Naive B cell (primary cell): ENCODE data around the gene GDF2. TPM values are rescaled to one million over a fixed set of nuclear protein-coding genes. Genes with fewer than 3 reads are reported as not detected.
A peak's percentile ranks its signal among the peaks of the same experiment; 100 is the strongest.

Experiments
- ATAC-seq, 2 donors: fragments of 150-1000 bp; cut with Tn5 transposase; 2 replicates each; pipeline ENCODE4 v1.10.0; 2021; ENCODE audit warnings: low read depth in 2 of 2, mild to moderate bottlenecking in 2 of 2, moderate library complexity in 2 of 2
- DNase-seq: peaks from one replicate; pipeline ENCODE4 v3.0.0; 2022
- H3K27ac Mint-ChIP-seq, 6 donors: one replicate each; pipeline ENCODE4 v1.8.0; 2020 to 2022; ENCODE audit warnings: mild to moderate bottlenecking in 6 of 6, mixed read lengths in 6 of 6, moderate library complexity in 5 of 6, inconsistent platforms in 2 of 6
- H3K27me3 Mint-ChIP-seq, 3 donors: one replicate each; pipeline ENCODE4 v1.8.0; 2021 to 2022; ENCODE audit warnings: mixed read lengths in 3 of 3, mild to moderate bottlenecking in 1 of 3
- H3K36me3 Mint-ChIP-seq, 2 donors: one replicate each; pipeline ENCODE4 v1.8.0; 2020 to 2022; ENCODE audit warnings: mixed read lengths in 2 of 2, inconsistent platforms in 1 of 2, mild to moderate bottlenecking in 1 of 2
- H3K4me1 Mint-ChIP-seq, 3 donors: one replicate each; pipeline ENCODE4 v1.8.0; 2020 to 2022; ENCODE audit warnings: mixed read lengths in 3 of 3, inconsistent platforms in 1 of 3, mild to moderate bottlenecking in 1 of 3, moderate library complexity in 1 of 3
- H3K4me3 Mint-ChIP-seq, 8 donors: one replicate each; pipeline ENCODE4 v1.8.0; 2020 to 2022; ENCODE audit warnings: mild to moderate bottlenecking in 8 of 8, mixed read lengths in 8 of 8, moderate library complexity in 8 of 8, inconsistent platforms in 2 of 8
- H3K9me3 Mint-ChIP-seq, 7 donors: one replicate each; pipeline ENCODE4 v1.8.0; 2020 to 2022; ENCODE audit warnings: mixed read lengths in 7 of 7, mild to moderate bottlenecking in 5 of 7, inconsistent platforms in 2 of 7, moderate library complexity in 1 of 7
- polyA plus RNA-seq, 6 donors: library from polyadenylated mRNA; unstranded; fragments of 300-500 nt; fragmentation: Illumina TruSeq; gene quantifications; one replicate each; pipeline ENCODE4 v1.2.3, GENCODE V29; 2021; ENCODE audit warnings: low read depth in 6 of 6

The GDF2 gene
- polyA plus RNA-seq, 6 donors from 2014 or later, result not detected

- DNase-seq, result no peak
- no peak for ATAC-seq
- H3K36me3 Mint-ChIP-seq, result no peaks in the 10 kb centered on the region
- H3K27me3 Mint-ChIP-seq, result no peaks in the 10 kb centered on the region
- no peak overlapping the region for H3K4me3 Mint-ChIP-seq
- H3K9me3 Mint-ChIP-seq, result no peaks in the 10 kb centered on the region
- H3K4me1 Mint-ChIP-seq, result no peaks in the 10 kb centered on the region
- peak overlapping the region in 1 of 6 donors; percentile 19 for H3K27ac Mint-ChIP-seq
These were observed 26.6 kb downstream of the GDF2 start for GRCh38 chr10:47348661-47349470.

- Mint-ChIP-seq H3K27me3 (no peaks in the 10 kb centered on the region), H3K9me3 (no peaks in the 10 kb centered on the region), H3K27ac (no peak overlapping the region), H3K4me3 (no peak overlapping the region), H3K36me3 (no peaks in the 10 kb centered on the region), H3K4me1 (no peaks in the 10 kb centered on the region)
- DNase-seq (no peak), ATAC-seq (no peak)
These were observed 27.3 kb downstream of the GDF2 start for GRCh38 chr10:47349516-47349915.

GRCh38 chr10:47349941-47350371 is 27.7 kb downstream of the GDF2 start:
- no peaks in the 10 kb centered on the region for H3K4me1 Mint-ChIP-seq

GRCh38 chr10:47350671-47351640 is 28.7 kb downstream of the GDF2 start:
- ATAC-seq (no peak), DNase-seq (no peak)
- no peaks in the 10 kb centered on the region for H3K27me3 Mint-ChIP-seq
- no peaks in the 10 kb centered on the region for H3K4me1 Mint-ChIP-seq
- H3K4me3 Mint-ChIP-seq, result no peak overlapping the region
- no peak overlapping the region for H3K27ac Mint-ChIP-seq
- no peaks in the 10 kb centered on the region for H3K9me3 Mint-ChIP-seq
- no peaks in the 10 kb centered on the region for H3K36me3 Mint-ChIP-seq

More at GRCh38 chr10:47349941-47350371, 27.7 kb downstream of the GDF2 start:
- H3K4me3 Mint-ChIP-seq, result peak overlapping the region in 1 of 8 donors; percentile 41
- ATAC-seq (no peak), DNase-seq (no peak)
- no peak overlapping the region for H3K27ac Mint-ChIP-seq
- no peaks in the 10 kb centered on the region for H3K27me3 Mint-ChIP-seq
- H3K36me3 Mint-ChIP-seq, result no peaks in the 10 kb centered on the region
- H3K9me3 Mint-ChIP-seq, result no peaks in the 10 kb centered on the region

- Mint-ChIP-seq H3K36me3 (no peaks in the 10 kb centered on the region), H3K4me1 (no peaks in the 10 kb centered on the region), H3K27ac (no peak overlapping the region), H3K27me3 (no peaks in the 10 kb centered on the region), H3K9me3 (no peaks in the 10 kb centered on the region), H3K4me3 (peak overlapping the region in 1 of 8 donors; percentile 29)
- no peak for ATAC-seq
- DNase-seq, result no peak
These were observed 29.9 kb downstream of the GDF2 start for GRCh38 chr10:47351899-47352815.

GRCh38 chr10:47353351-47353750 is 31.1 kb downstream of the GDF2 start:
- ATAC-seq, result no peak
- Mint-ChIP-seq H3K9me3 (no peaks in the 10 kb centered on the region), H3K27me3 (no peaks in the 10 kb centered on the region), H3K27ac (peak overlapping the region in 1 of 6 donors; percentile 3), H3K4me3 (no peak overlapping the region), H3K4me1 (no peaks in the 10 kb centered on the region), H3K36me3 (no peaks in the 10 kb centered on the region)
- DNase-seq, result no peak

- H3K27ac Mint-ChIP-seq, result no peak overlapping the region
- no peaks in the 10 kb centered on the region for H3K27me3 Mint-ChIP-seq
- ATAC-seq (no peak), DNase-seq (no peak)
- no peak overlapping the region for H3K4me3 Mint-ChIP-seq
- no peaks in the 10 kb centered on the region for H3K4me1 Mint-ChIP-seq
- no peaks in the 10 kb centered on the region for H3K36me3 Mint-ChIP-seq
- H3K9me3 Mint-ChIP-seq, result no peaks in the 10 kb centered on the region
These were observed 31.9 kb downstream of the GDF2 start for GRCh38 chr10:47354165-47354564.

- H3K36me3 Mint-ChIP-seq, result no peaks in the 10 kb centered on the region
- DNase-seq, result no peak
- no peak overlapping the region for H3K27ac Mint-ChIP-seq
- H3K27me3 Mint-ChIP-seq, result no peaks in the 10 kb centered on the region
- H3K4me3 Mint-ChIP-seq, result no peak overlapping the region
- ATAC-seq, result no peak
- H3K4me1 Mint-ChIP-seq, result no peaks in the 10 kb centered on the region
- no peaks in the 10 kb centered on the region for H3K9me3 Mint-ChIP-seq
These were observed 32.6 kb downstream of the GDF2 start for GRCh38 chr10:47354900-47355299.

- Mint-ChIP-seq H3K9me3 (no peaks in the 10 kb centered on the region), H3K36me3 (no peaks in the 10 kb centered on the region), H3K27ac (no peak overlapping the region), H3K27me3 (no peaks in the 10 kb centered on the region), H3K4me1 (no peaks in the 10 kb centered on the region), H3K4me3 (no peak overlapping the region)
- DNase-seq, result no peak
- ATAC-seq, result no peak
These were observed 34.5 kb downstream of the GDF2 start for GRCh38 chr10:47356708-47357107.

- no peaks in the 10 kb centered on the region for H3K27me3 Mint-ChIP-seq
- no peaks in the 10 kb centered on the region for H3K36me3 Mint-ChIP-seq
- ATAC-seq (no peak), DNase-seq (no peak)
- H3K4me1 Mint-ChIP-seq, result no peaks in the 10 kb centered on the region
- no peak overlapping the region for H3K4me3 Mint-ChIP-seq
- no peaks in the 10 kb centered on the region for H3K9me3 Mint-ChIP-seq
- no peak overlapping the region for H3K27ac Mint-ChIP-seq
These were observed 34.9 kb downstream of the GDF2 start for GRCh38 chr10:47357131-47357582.

GRCh38 chr10:47357911-47358310 is 35.7 kb downstream of the GDF2 start:
- H3K27ac Mint-ChIP-seq, result no peak overlapping the region
- H3K27me3 Mint-ChIP-seq, result no peaks in the 10 kb centered on the region
- no peak overlapping the region for H3K4me3 Mint-ChIP-seq
- no peak for ATAC-seq
- no peaks in the 10 kb centered on the region for H3K36me3 Mint-ChIP-seq
- H3K4me1 Mint-ChIP-seq, result no peaks in the 10 kb centered on the region
- DNase-seq, result no peak
- H3K9me3 Mint-ChIP-seq, result no peaks in the 10 kb centered on the region

GRCh38 chr10:47358457-47358856 is 36.2 kb downstream of the GDF2 start:
- Mint-ChIP-seq H3K36me3 (no peaks in the 10 kb centered on the region), H3K27ac (no peak overlapping the region), H3K27me3 (no peaks in the 10 kb centered on the region), H3K9me3 (no peaks in the 10 kb centered on the region), H3K4me3 (no peak overlapping the region), H3K4me1 (no peaks in the 10 kb centered on the region)
- DNase-seq, result no peak
- no peak for ATAC-seq

GRCh38 chr10:47359101-47359500 is 36.8 kb downstream of the GDF2 start:
- peaks cover 0 to under 1% (median 0%) of the 10 kb centered on the region in 3 donors for H3K27me3 Mint-ChIP-seq
- H3K4me3 Mint-ChIP-seq, result no peak overlapping the region
- ATAC-seq, result no peak
- H3K4me1 Mint-ChIP-seq, result no peaks in the 10 kb centered on the region
- no peaks in the 10 kb centered on the region for H3K9me3 Mint-ChIP-seq
- no peak for DNase-seq
- H3K27ac Mint-ChIP-seq, result peak overlapping the region in 1 of 6 donors; percentile 16
- no peaks in the 10 kb centered on the region for H3K36me3 Mint-ChIP-seq
